A549 (cell line): ENCODE measurements around the gene RGP1. TPM values are rescaled to one million over a fixed set of nuclear protein-coding genes. Genes with fewer than 3 reads are reported as not detected.

ENCODE experiments used
- ATAC-seq, 2 experiments: fragments of 200-7000 bp in 1 of 2; fragments of >200 bp in 1 of 2; cut with Nextera tagmentation in 1 of 2; cut with Tn5 transposase in 1 of 2; 3 replicates each; pipeline versions ENCODE4 v1.8.0 to v1.9.1; 2018 to 2020; ENCODE audit warnings: mild to moderate bottlenecking in 1 of 2, moderate library complexity in 1 of 2
- CTCF ChIA-PET: fragments of 300-600 bp; sonication (Branson Sonifier 250); formaldehyde crosslinking; extraction: SDS; loops from one replicate; lab custom pipeline; 2021; ENCODE audit warnings: antibody characterized with exemption, inconsistent platforms; lab: Yijun Ruan, JAX
- POLR2A ChIA-PET: fragments of 350-600 bp; formaldehyde crosslinking; extraction: SDS; loops from one replicate; lab custom pipeline; 2021; ENCODE audit warnings: antibody characterized with exemption, inconsistent platforms; lab: Yijun Ruan, JAX
- DNase-seq, 2 experiments: peaks; one replicate each; pipeline versions ENCODE4 v3.0.0 to v3.0.0-alpha.2; 2011 to 2016; ENCODE audit warnings: low read depth in 1 of 2, low spot score in 1 of 2
- FAIRE-seq: peaks from 2 replicates; lab custom pipeline; 2011; peaks lifted over from hg19 to GRCh38; lab: Jason Lieb, UNC
- H3K27ac ChIP-seq, 2 experiments: fragments of >200 bp; sonication (Bioruptor Twin); formaldehyde crosslinking; 3 replicates each; pipeline ENCODE4 v1.5.1; 2016 to 2017
- H3K4me1 ChIP-seq: fragments of >200 bp; sonication (Bioruptor Twin); formaldehyde crosslinking; 3 replicates; pipeline ENCODE4 v1.6.1; 2016
- H3K4me2 ChIP-seq: fragments of >200 bp; sonication (Bioruptor Twin); formaldehyde crosslinking; 3 replicates; pipeline ENCODE4 v1.6.1; 2016
- H3K4me3 ChIP-seq: fragments of >200 bp; sonication (Bioruptor Twin); formaldehyde crosslinking; 3 replicates; pipeline ENCODE4 v1.5.1; 2016
- H3K9me3 ChIP-seq: fragments of >200 bp; sonication (Bioruptor Twin); formaldehyde crosslinking; 3 replicates; pipeline ENCODE4 v1.6.1; 2016
- CHD4 ChIP-seq: fragments of 200-600 bp; sonication (generic); IDR thresholded peaks from 2 replicates; pipeline ENCODE4 v1.6.1; 2016; ENCODE audit warnings: antibody characterized with exemption, mild to moderate bottlenecking, borderline replicate concordance
- CTCF ChIP-seq: fragments of >200 bp; sonication (Bioruptor Twin); formaldehyde crosslinking; IDR thresholded peaks from 3 replicates; pipeline ENCODE4 v1.5.1; 2016
- FOSL2 ChIP-seq, 2 experiments: fragments of 450-650 bp in 1 of 2; fragments of >200 bp in 1 of 2; sonication (Bioruptor Twin) in 1 of 2; formaldehyde crosslinking; IDR thresholded peaks; 2 replicates each; pipeline versions ENCODE4 v1.5.0 to v1.6.1; 2016 to 2020; ENCODE audit warnings: mild to moderate bottlenecking in 1 of 2, moderate library complexity in 1 of 2
- MAX ChIP-seq: IDR thresholded peaks from 2 replicates; pipeline ENCODE4 v1.6.1; 2012
- MAZ ChIP-seq: fragments of 150-350 bp; IDR thresholded peaks from 2 replicates; pipeline ENCODE4 v1.6.1; 2014; ENCODE audit warnings: antibody characterized with exemption, low read depth, low read length, borderline replicate concordance
- PHF8 ChIP-seq: fragments of 200-600 bp; sonication (generic); IDR thresholded peaks from 2 replicates; pipeline ENCODE4 v1.6.1; 2016; ENCODE audit warnings: low read depth, mild to moderate bottlenecking, antibody characterized with exemption, moderate library complexity, borderline replicate concordance
- RCOR1 ChIP-seq: fragments of 150-350 bp; IDR thresholded peaks from 2 replicates; pipeline ENCODE4 v1.6.1; 2014; ENCODE audit warnings: antibody characterized with exemption, low read length, low read depth
- REST ChIP-seq: fragments of 200-600 bp; sonication (generic); IDR thresholded peaks from 2 replicates; pipeline ENCODE4 v1.6.1; 2016; ENCODE audit warnings: antibody characterized with exemption, mild to moderate bottlenecking, moderate library complexity
- SREBF2 ChIP-seq: fragments of 450-650 bp; IDR thresholded peaks from 2 replicates; pipeline ENCODE4 v1.6.1; 2014; ENCODE audit warnings: mild to moderate bottlenecking, moderate library complexity
- USF2 ChIP-seq: fragments of 450-650 bp; IDR thresholded peaks from 2 replicates; pipeline ENCODE4 v1.6.1; 2014; ENCODE audit warnings: antibody characterized with exemption
- WGBS: methylation state at CpG from one replicate; pipeline ENCODE4 v1.1.6; 2017; ENCODE audit errors: missing lambda C conversion rate; 5-methylcytosine and 5-hydroxymethylcytosine counted together
- polyA plus RNA-seq, 4 experiments: library from polyadenylated mRNA; depleted of rRNA in 3 of 4; stranded (reverse); fragments of >200 nt; fragmentation: RNase III in 1 of 4; extraction: RNeasy Plus Mini Kit Qiagen cat#74134 plus additional on column Dnase treatment in 1 of 4; gene quantifications; 2 replicates in 3 of 4; 3 replicates in 1 of 4; pipeline ENCODE4 v1.2.3, GENCODE V29; 2011 to 2017

RGP1 gene
- polyA plus RNA-seq, 2 of the 4 experiments (the other 2 are of a cell fraction): 16.1 to 16.6 TPM

- no peak for ATAC-seq
- Histone ChIP-seq H3K4me1 (no peaks in the 10 kb centered on the region), H3K9me3 (no peaks in the 10 kb centered on the region), H3K4me2 (no peak overlapping the region), H3K27ac (no peak overlapping the region), H3K4me3 (no peak overlapping the region)
- TF ChIP-seq MAX: no peak
- no peak for TF ChIP-seq FOSL2 (IDR thresholded peaks at IDR 0.05)
- TF ChIP-seq FOSL2 (CRISPR knock-in tag; IDR thresholded peaks at IDR 0.05): no peak
- TF ChIP-seq SREBF2: no peak
- no peak for TF ChIP-seq MAZ
- no peak for TF ChIP-seq CHD4
- no peak for TF ChIP-seq PHF8
- no peak for TF ChIP-seq REST
- TF ChIP-seq CTCF: no peak
- TF ChIP-seq RCOR1: no peak
- TF ChIP-seq USF2: no peak
- WGBS: 93% methylated on average over 7 of the region's 7 CpGs
- ChIA-PET POLR2A (interaction anchor here (1.0 kb wide), 1 partner anchor 21 kb away, joined by 3 read pairs; the partner anchor contains the start of genes CREB3 and TLN1), CTCF (interaction anchor here (0.7 to 32.5 kb wide), 5 partner anchors 7 to 79 kb away, joined by 3 to 758 read pairs (median 5); partner anchors contain the start of genes ARHGEF39, CREB3, TLN1 and TPM2)
- no peak for FAIRE-seq
- DNase-seq: no peak
Measured at GRCh38 chr9:35710818-35711500, 38.1 kb upstream of the RGP1 start.

- DNase-seq (no peak), ATAC-seq (no peak), FAIRE-seq (no peak)
- TF ChIP-seq CHD4: no peak
- Histone ChIP-seq H3K27ac (no peak overlapping the region), H3K4me3 (no peak overlapping the region), H3K4me1 (no peaks in the 10 kb centered on the region), H3K9me3 (no peaks in the 10 kb centered on the region), H3K4me2 (no peak overlapping the region)
- ChIA-PET CTCF (interaction anchor here (0.6 to 32.5 kb wide), 12 partner anchors 6 to 108 kb away, joined by 3 to 758 read pairs (median 5); partner anchors contain the start of genes ARHGEF39, CREB3, TLN1 and TPM2), POLR2A (no interaction called here)
- WGBS: 88% methylated on average over 21 of the region's 21 CpGs
Measured at GRCh38 chr9:35711501-35712428, 37.3 kb upstream of the RGP1 start.
